SH-SY5Y (cell line): Measurements from ENCODE around the gene ASB2.

Experiments
- GATA2 ChIP-seq: IDR thresholded peaks from 2 replicates; pipeline ENCODE4 v1.6.1; 2011; ENCODE audit warnings: mild to moderate bottlenecking, low read depth, low read length
- GATA3 ChIP-seq: IDR thresholded peaks from 2 replicates; pipeline ENCODE4 v1.6.1; 2011; ENCODE audit warnings: low read depth, mild to moderate bottlenecking, low read length, moderate library complexity

DNA sequence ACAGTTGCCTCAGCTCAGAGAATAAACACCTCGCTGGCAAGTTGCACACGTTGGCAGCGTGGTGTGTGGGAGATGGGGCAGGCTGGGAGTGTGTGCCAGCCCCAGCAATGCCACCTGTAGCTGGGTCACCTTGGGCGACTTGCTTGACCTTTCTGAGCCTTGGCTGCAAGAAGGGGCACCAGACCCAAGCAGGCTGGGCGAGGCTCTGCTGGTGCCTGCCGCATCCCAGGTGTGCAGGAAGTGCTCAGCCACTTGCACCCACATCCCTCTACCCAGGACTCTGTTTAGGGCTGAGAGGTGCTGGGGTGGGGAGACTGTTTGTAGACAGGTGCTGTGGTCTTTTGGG lies 48.6 kb downstream of the ASB2 start:
- TF ChIP-seq GATA3 (no peak), GATA2 (no peak)
